Right atrium auricular region (tissue), 2 donors: ENCODE measurements around the gene KIAA0753. TPM values are rescaled to one million over a fixed set of nuclear protein-coding genes. Genes with fewer than 3 reads are reported as not detected.
"Not testable (repeated sequence)": the region's sequence is repeated elsewhere in the genome, so short reads cannot be mapped to it uniquely, and the experiment has no call there.

Experiments used
- DNase-seq: peaks from one replicate; pipeline ENCODE4 v3.0.0-alpha.2; 2019; ENCODE audit warnings: low spot score
- H3K27ac ChIP-seq, 2 donors: fragments of 200-600 bp; sonication (generic); 1 replicate in 1 of 2; 2 replicates in 1 of 2; pipeline ENCODE4 v1.5.1; 2016 to 2019
- H3K27me3 ChIP-seq, 2 donors: fragments of 200-600 bp; sonication (generic); one replicate each; pipeline versions ENCODE4 v1.5.1 to v1.6.0; 2017 to 2019
- H3K36me3 ChIP-seq: fragments of 200-600 bp; sonication (generic); one replicate; pipeline ENCODE4 v1.5.1; 2016
- H3K4me1 ChIP-seq, 2 donors: fragments of 200-600 bp; sonication (generic); one replicate each; pipeline versions ENCODE4 v1.5.1 to v1.6.0; 2017 to 2019
- H3K4me3 ChIP-seq, 2 donors: fragments of 200-600 bp; sonication (generic); 1 replicate in 1 of 2; 2 replicates in 1 of 2; pipeline ENCODE4 v1.5.1; 2017 to 2019; ENCODE audit warnings: mild to moderate bottlenecking in 1 of 2, moderate library complexity in 1 of 2
- H3K9me3 ChIP-seq, 2 donors: fragments of 200-600 bp; sonication (generic); one replicate each; pipeline ENCODE4 v1.5.1; 2019
- total RNA-seq, 2 donors: library from RNA; depleted of rRNA; stranded (reverse); fragments of >200 nt; gene quantifications; one replicate each; pipeline ENCODE4 v1.1.0, GENCODE V29; 2016
- TF ChIP-seq, protein P1 (sequence below), 2 donors: fragments of 200-600 bp; sonication (generic); IDR thresholded peaks; one replicate each; pipeline ENCODE4 v1.5.1; 2019; ENCODE audit warnings: antibody characterized with exemption in 2 of 2

The KIAA0753 gene
- total RNA-seq, 2 donors from 2014 or later: 5.3 to 8.4 TPM

DNA sequence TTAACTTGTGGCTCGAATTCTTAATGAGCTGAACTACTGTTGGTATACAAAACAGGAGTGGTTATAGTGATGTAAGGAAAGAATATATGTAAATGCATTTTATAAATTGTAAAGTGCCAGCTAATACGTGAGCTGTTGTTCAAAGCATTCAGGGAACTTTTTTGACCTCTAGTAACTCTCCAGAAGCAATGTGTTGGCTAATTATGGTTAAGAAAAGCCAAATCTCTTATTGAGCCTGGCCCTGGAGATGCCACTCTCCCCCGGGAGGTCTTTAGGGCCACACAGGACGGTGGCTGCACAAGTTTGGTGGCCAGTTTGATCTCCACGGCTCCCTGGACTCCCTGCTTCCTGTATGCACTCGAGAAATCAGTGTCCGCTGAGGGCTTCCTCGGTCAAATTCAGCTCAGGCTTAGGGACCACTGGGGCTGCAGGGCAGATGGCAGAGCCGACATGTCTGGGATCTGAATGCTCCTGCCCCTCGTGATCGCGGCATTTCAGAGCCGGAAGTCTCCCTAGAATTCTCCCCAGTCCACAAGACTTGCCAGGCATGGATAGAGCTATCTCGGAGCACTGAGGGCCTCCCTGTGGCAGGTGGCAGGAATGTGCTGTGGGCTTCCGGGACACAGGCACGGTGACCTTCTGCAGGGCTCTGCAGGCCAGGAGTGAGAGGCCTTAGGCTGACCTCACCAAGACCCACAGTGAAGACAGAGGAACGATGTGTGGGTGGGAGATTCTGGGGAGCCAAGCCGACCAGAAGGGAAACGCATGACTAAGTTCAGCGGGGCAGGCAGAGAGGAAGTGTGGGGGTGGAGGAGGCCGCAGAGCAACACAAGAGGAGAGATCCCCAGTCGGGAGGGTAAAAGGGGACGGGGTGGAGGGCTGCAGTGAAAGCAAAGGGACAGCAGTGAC is 65.6 kb downstream of the KIAA0753 start:
- Histone ChIP-seq H3K27ac (no peak overlapping the region), H3K36me3 (peaks cover 9% of the 10 kb centered on the region), H3K27me3 (no peaks in the 10 kb centered on the region), H3K4me1 (peaks cover 0 to 11% of the 10 kb centered on the region in 2 donors), H3K9me3 (no peaks in the 10 kb centered on the region), H3K4me3 (no peak overlapping the region)
- TF ChIP-seq, protein P1, sequence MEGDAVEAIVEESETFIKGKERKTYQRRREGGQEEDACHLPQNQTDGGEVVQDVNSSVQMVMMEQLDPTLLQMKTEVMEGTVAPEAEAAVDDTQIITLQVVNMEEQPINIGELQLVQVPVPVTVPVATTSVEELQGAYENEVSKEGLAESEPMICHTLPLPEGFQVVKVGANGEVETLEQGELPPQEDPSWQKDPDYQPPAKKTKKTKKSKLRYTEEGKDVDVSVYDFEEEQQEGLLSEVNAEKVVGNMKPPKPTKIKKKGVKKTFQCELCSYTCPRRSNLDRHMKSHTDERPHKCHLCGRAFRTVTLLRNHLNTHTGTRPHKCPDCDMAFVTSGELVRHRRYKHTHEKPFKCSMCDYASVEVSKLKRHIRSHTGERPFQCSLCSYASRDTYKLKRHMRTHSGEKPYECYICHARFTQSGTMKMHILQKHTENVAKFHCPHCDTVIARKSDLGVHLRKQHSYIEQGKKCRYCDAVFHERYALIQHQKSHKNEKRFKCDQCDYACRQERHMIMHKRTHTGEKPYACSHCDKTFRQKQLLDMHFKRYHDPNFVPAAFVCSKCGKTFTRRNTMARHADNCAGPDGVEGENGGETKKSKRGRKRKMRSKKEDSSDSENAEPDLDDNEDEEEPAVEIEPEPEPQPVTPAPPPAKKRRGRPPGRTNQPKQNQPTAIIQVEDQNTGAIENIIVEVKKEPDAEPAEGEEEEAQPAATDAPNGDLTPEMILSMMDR (IDR thresholded peaks at IDR 0.05): no peak
- no peak for DNase-seq

DNA sequence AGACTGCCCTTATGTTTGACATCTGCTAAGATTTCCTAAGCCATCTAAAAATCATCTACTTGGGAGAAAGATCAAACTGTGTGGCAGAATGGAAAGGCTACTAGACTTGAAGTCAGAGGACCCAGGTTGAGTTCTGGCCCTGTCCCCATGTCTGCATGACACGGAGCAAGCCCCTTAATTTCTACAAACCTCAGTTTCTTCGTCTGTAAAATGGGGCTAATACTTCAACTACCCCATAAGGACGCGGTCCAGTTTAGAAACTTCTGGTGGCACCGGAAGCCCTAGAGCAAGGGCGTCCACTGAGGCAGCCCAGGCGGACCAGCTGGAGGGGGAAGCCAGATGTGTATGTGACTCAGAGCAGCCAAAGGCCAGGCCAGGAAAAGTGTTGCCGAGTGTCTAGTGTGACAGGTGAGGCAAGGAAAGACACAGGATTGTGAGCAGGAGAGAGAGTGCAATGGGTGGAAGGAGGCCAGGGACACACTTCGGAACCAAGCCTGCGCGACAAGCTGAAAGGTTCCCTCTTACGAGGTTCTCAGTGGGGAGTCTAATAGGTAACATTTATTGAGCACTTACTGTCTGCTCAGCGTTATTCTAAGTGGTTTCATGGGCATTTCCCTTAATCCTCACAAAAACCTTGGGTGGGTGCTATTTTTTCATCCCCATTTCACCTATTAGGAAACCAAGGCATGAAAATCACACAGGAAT is 66.4 kb downstream of the KIAA0753 start:
- TF ChIP-seq, protein P1 (IDR thresholded peaks at IDR 0.05): no peak
- no peak for DNase-seq
- H3K27me3 ChIP-seq: no peaks in the 10 kb centered on the region
- H3K4me3 ChIP-seq: no peak overlapping the region
- no peak overlapping the region for H3K27ac ChIP-seq
- H3K9me3 ChIP-seq: no peaks in the 10 kb centered on the region
- peaks cover 0 to 11% of the 10 kb centered on the region in 2 donors for H3K4me1 ChIP-seq
- peaks cover 4% of the 10 kb centered on the region for H3K36me3 ChIP-seq

DNA sequence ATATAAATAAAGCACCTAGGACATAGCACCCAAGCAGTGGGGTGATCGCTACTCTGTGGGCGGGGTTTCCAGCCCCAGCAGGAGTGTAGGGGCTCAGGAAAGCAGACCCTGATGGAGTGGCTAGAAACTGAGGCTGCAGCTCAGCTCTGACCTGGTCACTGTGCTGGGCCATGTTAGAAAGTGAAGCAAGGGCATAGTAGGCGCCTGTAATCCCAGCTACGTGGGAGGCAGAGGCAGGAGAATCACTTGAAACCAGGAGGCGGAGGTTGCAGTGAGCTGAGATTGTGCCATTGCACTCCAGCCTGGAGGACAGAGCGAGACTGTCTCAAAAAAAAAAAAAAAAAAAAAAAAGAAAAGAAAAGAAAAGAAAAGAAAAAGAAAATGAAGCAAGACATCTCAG is 67.0 kb downstream of the KIAA0753 start:
- not testable (repeated sequence) for H3K9me3 ChIP-seq, H3K27ac ChIP-seq, H3K36me3 ChIP-seq, H3K4me3 ChIP-seq, H3K27me3 ChIP-seq, DNase-seq
- H3K4me1 ChIP-seq: peaks cover 0 to 11% of the 10 kb centered on the region in 2 donors

GRCh38 chr17:6572972-6573370 is 67.5 kb downstream of the KIAA0753 start:
- Histone ChIP-seq H3K9me3 (no peaks in the 10 kb centered on the region), H3K36me3 (no peaks in the 10 kb centered on the region), H3K4me3 (no peak overlapping the region), H3K4me1 (peaks cover 0 to 11% of the 10 kb centered on the region in 2 donors), H3K27me3 (no peaks in the 10 kb centered on the region), H3K27ac (no peak overlapping the region)
- TF ChIP-seq, protein P1 (IDR thresholded peaks at IDR 0.05): no peak
- no peak for DNase-seq

DNA sequence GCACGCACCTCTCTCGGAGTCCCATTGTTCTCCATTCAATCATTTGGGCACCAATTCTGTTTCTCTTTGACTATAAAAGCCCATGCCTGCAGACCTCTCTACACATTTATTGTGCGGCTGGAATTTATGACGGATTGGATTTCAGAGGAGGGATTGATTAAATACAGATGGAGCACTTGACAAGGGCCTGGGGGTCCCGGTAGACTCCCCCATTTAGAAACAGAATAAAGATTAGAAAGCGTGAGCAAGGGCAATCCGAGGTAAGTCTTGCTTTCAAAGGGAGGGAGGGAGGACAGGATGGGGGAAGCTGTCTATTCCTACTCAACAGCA is 69.1 kb downstream of the KIAA0753 start:
- peak; percentile 4 for DNase-seq
- H3K27me3 ChIP-seq: no peaks in the 10 kb centered on the region
- H3K36me3 ChIP-seq: no peaks in the 10 kb centered on the region
- no peaks in the 10 kb centered on the region for H3K9me3 ChIP-seq
- TF ChIP-seq, protein P1 (IDR thresholded peaks at IDR 0.05): no peak
- no peak overlapping the region for H3K27ac ChIP-seq
- H3K4me1 ChIP-seq: peaks cover 0 to 11% of the 10 kb centered on the region in 2 donors
- H3K4me3 ChIP-seq: no peak overlapping the region

- H3K4me3 ChIP-seq: no peak overlapping the region
- TF ChIP-seq, protein P1 (IDR thresholded peaks at IDR 0.05): no peak
- no peak for DNase-seq
- no peaks in the 10 kb centered on the region for H3K9me3 ChIP-seq
- no peaks in the 10 kb centered on the region for H3K36me3 ChIP-seq
- peaks cover 0 to 11% of the 10 kb centered on the region in 2 donors for H3K4me1 ChIP-seq
- no peak overlapping the region for H3K27ac ChIP-seq
- H3K27me3 ChIP-seq: no peaks in the 10 kb centered on the region
Measured at GRCh38 chr17:6570731-6571451, 69.6 kb downstream of the KIAA0753 start.
